A549 (cell line): ENCODE measurements around the gene MAP7D2. TPM values are rescaled to one million over a fixed set of nuclear protein-coding genes. Genes with fewer than 3 reads are reported as not detected.

ENCODE experiments used
- GATA3 ChIP-seq: IDR thresholded peaks from 2 replicates; pipeline ENCODE4 v1.6.1; 2012; ENCODE audit warnings: borderline replicate concordance
- polyA plus RNA-seq, 4 experiments: library from polyadenylated mRNA; depleted of rRNA in 3 of 4; stranded (reverse); fragments of >200 nt; fragmentation: RNase III in 1 of 4; extraction: RNeasy Plus Mini Kit Qiagen cat#74134 plus additional on column Dnase treatment in 1 of 4; gene quantifications; 2 replicates in 3 of 4; 3 replicates in 1 of 4; pipeline ENCODE4 v1.2.3, GENCODE V29; 2011 to 2017
- small RNA-seq, 6 experiments: library from RNA; depleted of rRNA; stranded (forward); fragments of <200 nt; gene quantifications; one replicate each; pipeline ENCODE3, GENCODE V24; 2012

The MAP7D2 gene
- polyA plus RNA-seq, 2 of the 4 experiments (the other 2 are of a cell fraction) = 9.4 to 11.6 TPM

DNA sequence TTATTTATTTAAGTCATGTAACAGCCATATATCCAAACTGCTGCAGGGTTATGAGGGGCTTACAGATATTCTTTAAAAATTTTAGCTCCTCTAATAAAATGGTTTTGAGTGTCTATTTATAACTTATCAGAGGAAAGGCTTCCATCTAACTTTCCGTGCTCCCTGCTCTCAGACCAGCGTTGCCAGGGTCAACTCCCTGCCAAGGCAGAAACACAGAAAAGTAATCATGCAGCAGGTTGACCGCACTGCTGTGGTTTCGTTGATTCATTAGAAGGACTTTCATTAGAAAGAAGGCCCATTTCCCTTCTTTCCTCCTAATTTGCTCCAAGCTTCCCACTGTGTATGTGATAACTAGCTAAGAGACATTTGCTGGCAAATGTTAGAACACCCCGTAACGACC, 159.8 kb downstream of the MAP7D2 start (continued):
- TF ChIP-seq GATA3 = no peak

Small RNA genes lying within 50 kb of the gene (small RNA-seq; reads per million reads assigned to genes)
- gene MIR23C = 0.16 to 61.6 (median 3.7) reads per million in 6 experiments
- 0 reads per million in 6 experiments for gene RF00019
- 1.4 to 15.9 (median 7.6) reads per million in 6 experiments for gene RF00493
- 0 reads per million in 6 experiments for gene RF00494

Other genes with a start within 250 kb of the MAP7D2 start
- 67.0 and 83.0 TPM in 2 replicates for gene SH3KBP1, start 229.3 kb downstream of the MAP7D2 start, polyA plus RNA-seq (2011; rRNA removed)
- gene SH3KBP1, start 229.3 kb downstream of the MAP7D2 start, polyA plus RNA-seq (2017; fragmentation: RNase III; extraction: RNeasy Plus Mini Kit Qiagen cat#74134 plus additional on column Dnase treatment) = 64.5 to 77.5 TPM (median 67.7 TPM) in 3 replicates
- 4.1 TPM in 2 replicates for gene BCLAF3, start 125.8 kb downstream of the MAP7D2 start, polyA plus RNA-seq (2011; rRNA removed)
- gene BCLAF3, start 125.8 kb downstream of the MAP7D2 start, polyA plus RNA-seq (2017; fragmentation: RNase III; extraction: RNeasy Plus Mini Kit Qiagen cat#74134 plus additional on column Dnase treatment) = 3.7 to 4.8 TPM (median 4.0 TPM) in 3 replicates
- 112 and 203 TPM in 2 replicates for gene EIF1AX, start 24.9 kb upstream of the MAP7D2 start, polyA plus RNA-seq (2011; rRNA removed)
- gene EIF1AX, start 24.9 kb upstream of the MAP7D2 start, polyA plus RNA-seq (2017; fragmentation: RNase III; extraction: RNeasy Plus Mini Kit Qiagen cat#74134 plus additional on column Dnase treatment) = 127 to 134 TPM (median 128 TPM) in 3 replicates
- 109 and 117 TPM in 2 replicates for gene RPS6KA3, start 150.0 kb upstream of the MAP7D2 start, polyA plus RNA-seq (2011; rRNA removed)
- 39.5 to 41.1 TPM (median 40.5 TPM) in 3 replicates for gene RPS6KA3, start 150.0 kb upstream of the MAP7D2 start, polyA plus RNA-seq (2017; fragmentation: RNase III; extraction: RNeasy Plus Mini Kit Qiagen cat#74134 plus additional on column Dnase treatment)